ENCODE results near the gene CDHR3. TPM values are rescaled to one million over a fixed set of nuclear protein-coding genes. Genes with fewer than 3 reads are reported as not detected.

Gene CDHR3
- total RNA-seq, 1 experiment from 2014 or later: 6.5 TPM

GRCh38 chr7:106050002-106050745 is 87.1 kb downstream of the CDHR3 start:
- BruUV-seq (replicated peaks): no TSS peak
- Histone ChIP-seq H3K27ac (ENCODE audit: low read length) (no peak overlapping the region), H3K27me3 (ENCODE audit: control insufficient read depth, insufficient read depth, low read length) (peaks cover 2% of the 10 kb centered on the region; the same call in 1 of the 2 replicates), H3K36me3 (ENCODE audit: control insufficient read depth, insufficient read depth, low read length) (no peaks in the 10 kb centered on the region), H3K9me3 (ENCODE audit: control insufficient read depth, insufficient read depth, low read depth, low read length) (no peaks in the 10 kb centered on the region), H3K4me1 (ENCODE audit: control insufficient read depth, insufficient read depth, low read length) (no peaks in the 10 kb centered on the region; the same call in 1 of the 2 replicates), H3K4me3 (ENCODE audit: low read depth in 2 of 2, low read length in 2 of 2) (no peak overlapping the region)
- peak; percentile 43; the same call in 1 of the 2 replicates for ATAC-seq
- TF ChIP-seq SIN3A (IDR thresholded peaks at IDR 0.05; ENCODE audit: borderline replicate concordance, insufficient read depth, low read depth, low read length): no peak
- no peak for TF ChIP-seq TCF7L2 (IDR thresholded peaks at IDR 0.05; ENCODE audit: low read depth, low read length)
- no peak for TF ChIP-seq CTCF (IDR thresholded peaks at IDR 0.05)
- no peak for TF ChIP-seq POLR2AphosphoS5 (IDR thresholded peaks at IDR 0.05; ENCODE audit: low read depth, low read length)
- TF ChIP-seq REST (IDR thresholded peaks at IDR 0.05; ENCODE audit: insufficient read depth in 1 of 2, low read depth in 2 of 2, low read length in 1 of 2): no peak
- ChIA-PET POLR2A (no interaction called here), CTCF (interaction anchor here (0.6 to 0.7 kb wide), 3 partner anchors 18 to 358 kb away, joined by 3 read pairs; no protein-coding TSS in a partner anchor)
- intact Hi-C loops (cut with micrococcal nuclease; ENCODE audit: unreplicated experiment): no loop called here
- DNase-seq (ENCODE audit: low read depth, low spot score): no peak
- in situ Hi-C loops (cut with HindIII; ENCODE audit: low pct_unique_long_range_greater_than_20kb, low sequenced_read_pairs): loop anchor here (25.0 kb wide), 1 partner anchor 112 kb away; no protein-coding TSS in a partner anchor

GRCh38 chr7:106050746-106051117 is 87.7 kb downstream of the CDHR3 start:
- ChIA-PET CTCF (interaction anchor here (0.6 to 0.7 kb wide), 2 partner anchors 18 to 359 kb away, joined by 3 read pairs; no protein-coding TSS in a partner anchor), POLR2A (no interaction called here)
- Histone ChIP-seq H3K27ac (ENCODE audit: low read length) (no peak overlapping the region), H3K36me3 (ENCODE audit: control insufficient read depth, insufficient read depth, low read length) (no peaks in the 10 kb centered on the region), H3K9me3 (ENCODE audit: control insufficient read depth, insufficient read depth, low read depth, low read length) (no peaks in the 10 kb centered on the region), H3K4me3 (ENCODE audit: low read depth in 2 of 2, low read length in 2 of 2) (no peak overlapping the region), H3K4me1 (ENCODE audit: control insufficient read depth, insufficient read depth, low read length) (no peaks in the 10 kb centered on the region; the same call in 1 of the 2 replicates), H3K27me3 (ENCODE audit: control insufficient read depth, insufficient read depth, low read length) (peaks cover 2% of the 10 kb centered on the region; the same call in 1 of the 2 replicates)
- ATAC-seq: 0 out of 2 replicates have a peak, but pooled peaks have one; percentile 17
- no peak for DNase-seq (ENCODE audit: low read depth, low spot score)
- in situ Hi-C loops (cut with HindIII; ENCODE audit: low pct_unique_long_range_greater_than_20kb, low sequenced_read_pairs): loop anchor here (25.0 kb wide), 1 partner anchor 112 kb away; no protein-coding TSS in a partner anchor
- no TSS peak for BruUV-seq (replicated peaks)
- TF ChIP-seq REST (IDR thresholded peaks at IDR 0.05; ENCODE audit: insufficient read depth in 1 of 2, low read depth in 2 of 2, low read length in 1 of 2): no peak
- no peak for TF ChIP-seq CTCF (IDR thresholded peaks at IDR 0.05)
- no peak for TF ChIP-seq TCF7L2 (IDR thresholded peaks at IDR 0.05; ENCODE audit: low read depth, low read length)
- no peak for TF ChIP-seq POLR2AphosphoS5 (IDR thresholded peaks at IDR 0.05; ENCODE audit: low read depth, low read length)
- no peak for TF ChIP-seq SIN3A (IDR thresholded peaks at IDR 0.05; ENCODE audit: borderline replicate concordance, insufficient read depth, low read depth, low read length)
- intact Hi-C loops (cut with micrococcal nuclease; ENCODE audit: unreplicated experiment): no loop called here

Measured in Panc1 (cell line).